HEK293 (cell line): ENCODE measurements around the gene UNC5B.

Experiments
- CTCF ChIA-PET: fragments of 350-600 bp; formaldehyde crosslinking; extraction: SDS; loops from one replicate; lab custom pipeline; 2021; ENCODE audit warnings: antibody characterized with exemption; lab: Yijun Ruan, JAX
- POLR2A ChIA-PET: fragments of 300-600 bp; formaldehyde crosslinking; extraction: SDS; loops from one replicate; lab custom pipeline; 2020; ENCODE audit warnings: antibody characterized with exemption, inconsistent platforms; lab: Yijun Ruan, JAX
- H3K27ac ChIP-seq: fragments of 200-500 bp; sonication (Bioruptor generic); 2 replicates; pipeline ENCODE4 v1.5.1; 2014; ENCODE audit warnings: low read depth, low read length, control low read depth, inconsistent platforms; ENCODE audit errors: extremely low read depth
- H3K36me3 ChIP-seq, 2 experiments: fragments of 200-500 bp in 1 of 2; sonication (Bioruptor generic) in 1 of 2; 1 replicate in 1 of 2; 2 replicates in 1 of 2; pipeline ENCODE4 v1.5.1; 2014 to 2017; ENCODE audit warnings: inconsistent platforms in 2 of 2, low read length in 2 of 2; ENCODE audit not compliant: control insufficient read depth in 2 of 2, insufficient read depth in 1 of 2
- H3K4me1 ChIP-seq: fragments of 200-500 bp; sonication (Bioruptor generic); 2 replicates; pipeline ENCODE4 v1.5.1; 2014; ENCODE audit warnings: mild to moderate bottlenecking, low read length, inconsistent platforms; ENCODE audit not compliant: control insufficient read depth, insufficient read depth
- H3K4me3 ChIP-seq: 2 replicates; pipeline ENCODE4 v1.5.1; 2011; ENCODE audit warnings: low read depth, mild to moderate bottlenecking, control low read depth, low read length, moderate library complexity
- H3K9me3 ChIP-seq: fragments of 200-500 bp; sonication (Bioruptor generic); 2 replicates; pipeline ENCODE4 v1.5.1; 2014; ENCODE audit warnings: low read depth, low read length, inconsistent platforms; ENCODE audit not compliant: control insufficient read depth, insufficient read depth
- BCL11B ChIP-seq: fragments of 450-650 bp; formaldehyde crosslinking; IDR thresholded peaks from 2 replicates; pipeline ENCODE4 v1.5.1; 2016; ENCODE audit warnings: low read depth, missing biosample characterization, missing genetic modification characterization
- EGR2 ChIP-seq: fragments of 450-650 bp; formaldehyde crosslinking; IDR thresholded peaks from 2 replicates; pipeline ENCODE4 v1.5.1; 2016; ENCODE audit warnings: low read depth, missing biosample characterization, missing genetic modification characterization
- GLI4 ChIP-seq: fragments of 450-650 bp; formaldehyde crosslinking; IDR thresholded peaks from 2 replicates; pipeline ENCODE4 v1.5.1; 2016; ENCODE audit warnings: missing biosample characterization, missing genetic modification characterization
- GLIS1 ChIP-seq: fragments of 450-650 bp; formaldehyde crosslinking; IDR thresholded peaks from 2 replicates; pipeline ENCODE4 v1.5.1; 2016; ENCODE audit warnings: missing biosample characterization, missing genetic modification characterization
- SCRT1 ChIP-seq: fragments of 450-650 bp; formaldehyde crosslinking; IDR thresholded peaks from 2 replicates; pipeline ENCODE4 v1.5.1; 2016; ENCODE audit warnings: missing biosample characterization, missing genetic modification characterization, borderline replicate concordance
- SCRT2 ChIP-seq: fragments of 450-650 bp; formaldehyde crosslinking; IDR thresholded peaks from 2 replicates; pipeline ENCODE4 v1.5.1; 2016; ENCODE audit warnings: missing biosample characterization, missing genetic modification characterization
- TRIM28 ChIP-seq: IDR thresholded peaks from 2 replicates; pipeline ENCODE4 v1.6.1; 2011; ENCODE audit warnings: low read length, control low read depth, borderline replicate concordance
- ZBTB7A ChIP-seq: fragments of 450-650 bp; formaldehyde crosslinking; IDR thresholded peaks from 2 replicates; pipeline ENCODE4 v1.5.1; 2016; ENCODE audit warnings: low read depth, missing biosample characterization, missing genetic modification characterization
- ZBTB8A ChIP-seq: fragments of 450-650 bp; formaldehyde crosslinking; IDR thresholded peaks from 2 replicates; pipeline ENCODE4 v1.5.1; 2016; ENCODE audit warnings: missing biosample characterization, missing genetic modification characterization
- ZFHX2 ChIP-seq: fragments of 450-650 bp; formaldehyde crosslinking; conservative IDR thresholded peaks from 2 replicates; pipeline ENCODE4 v1.5.1; 2016; ENCODE audit warnings: missing biosample characterization, missing genetic modification characterization
- ZFP37 ChIP-seq: fragments of 450-650 bp; formaldehyde crosslinking; IDR thresholded peaks from 2 replicates; pipeline ENCODE4 v1.5.1; 2016; ENCODE audit warnings: missing biosample characterization, missing genetic modification characterization
- ZIC2 ChIP-seq: fragments of 450-650 bp; formaldehyde crosslinking; IDR thresholded peaks from 2 replicates; pipeline ENCODE4 v1.5.1; 2016; ENCODE audit warnings: missing biosample characterization, missing genetic modification characterization
- ZNF140 ChIP-seq: fragments of 450-650 bp; formaldehyde crosslinking; IDR thresholded peaks from 2 replicates; pipeline ENCODE4 v1.5.1; 2016; ENCODE audit warnings: missing biosample characterization, missing genetic modification characterization
- ZNF174 ChIP-seq: fragments of 450-650 bp; formaldehyde crosslinking; IDR thresholded peaks from 2 replicates; pipeline ENCODE4 v1.5.0; 2017; ENCODE audit warnings: missing biosample characterization, mild to moderate bottlenecking, missing genetic modification characterization
- ZNF23 ChIP-seq: fragments of 450-650 bp; formaldehyde crosslinking; IDR thresholded peaks from 2 replicates; pipeline ENCODE4 v1.5.1; 2016; ENCODE audit warnings: missing biosample characterization, missing genetic modification characterization, borderline replicate concordance
- ZNF24 ChIP-seq: fragments of 450-650 bp; formaldehyde crosslinking; IDR thresholded peaks from 2 replicates; pipeline ENCODE4 v1.5.1; 2016; ENCODE audit warnings: missing biosample characterization, missing genetic modification characterization
- ZNF335 ChIP-seq: fragments of 450-650 bp; formaldehyde crosslinking; conservative IDR thresholded peaks from 2 replicates; pipeline ENCODE4 v1.5.1; 2016; ENCODE audit warnings: missing biosample characterization, missing genetic modification characterization
- ZNF37A ChIP-seq: fragments of 450-650 bp; IDR thresholded peaks from 2 replicates; pipeline ENCODE4 v1.5.1; 2018; ENCODE audit warnings: missing biosample characterization, missing genetic modification characterization
- ZNF404 ChIP-seq: fragments of 450-650 bp; formaldehyde crosslinking; IDR thresholded peaks from 2 replicates; pipeline ENCODE4 v1.5.1; 2017; ENCODE audit warnings: missing biosample characterization, missing genetic modification characterization
- ZNF521 ChIP-seq: fragments of 450-650 bp; formaldehyde crosslinking; IDR thresholded peaks from 2 replicates; pipeline ENCODE4 v1.5.1; 2017; ENCODE audit warnings: missing biosample characterization, mild to moderate bottlenecking, missing genetic modification characterization
- ZNF561 ChIP-seq: fragments of 450-650 bp; IDR thresholded peaks from 2 replicates; pipeline ENCODE4 v1.5.1; 2018; ENCODE audit warnings: missing biosample characterization, missing genetic modification characterization, borderline replicate concordance
- ZNF624 ChIP-seq: fragments of 450-650 bp; formaldehyde crosslinking; IDR thresholded peaks from 2 replicates; pipeline ENCODE4 v1.5.1; 2017; ENCODE audit warnings: missing biosample characterization, missing genetic modification characterization
- ZNF747 ChIP-seq: fragments of 450-650 bp; formaldehyde crosslinking; IDR thresholded peaks from 2 replicates; pipeline ENCODE4 v1.5.1; 2016; ENCODE audit warnings: missing biosample characterization, missing genetic modification characterization
- TF ChIP-seq, protein P1 (sequence below): fragments of 450-650 bp; formaldehyde crosslinking; IDR thresholded peaks from 2 replicates; pipeline ENCODE4 v1.5.1; 2017; ENCODE audit warnings: missing biosample characterization, missing genetic modification characterization
- TF ChIP-seq, protein P2 (sequence below): fragments of 450-650 bp; formaldehyde crosslinking; IDR thresholded peaks from 2 replicates; pipeline ENCODE4 v1.5.1; 2017; ENCODE audit warnings: missing biosample characterization, missing genetic modification characterization
- TF ChIP-seq, protein P3 (sequence below): fragments of 450-650 bp; formaldehyde crosslinking; IDR thresholded peaks from 2 replicates; pipeline ENCODE4 v1.5.1; 2016; ENCODE audit warnings: missing biosample characterization, missing genetic modification characterization
- TF ChIP-seq, protein P4 (sequence below): fragments of 450-650 bp; formaldehyde crosslinking; IDR thresholded peaks from 2 replicates; pipeline ENCODE4 v1.5.1; 2017; ENCODE audit warnings: missing biosample characterization, missing genetic modification characterization
- TF ChIP-seq, protein P5 (sequence below): fragments of 450-650 bp; formaldehyde crosslinking; optimal IDR thresholded peaks from 2 replicates; pipeline ENCODE3; 2016; ENCODE audit warnings: missing biosample characterization, mild to moderate bottlenecking, missing genetic modification characterization

UNC5B gene

DNA sequence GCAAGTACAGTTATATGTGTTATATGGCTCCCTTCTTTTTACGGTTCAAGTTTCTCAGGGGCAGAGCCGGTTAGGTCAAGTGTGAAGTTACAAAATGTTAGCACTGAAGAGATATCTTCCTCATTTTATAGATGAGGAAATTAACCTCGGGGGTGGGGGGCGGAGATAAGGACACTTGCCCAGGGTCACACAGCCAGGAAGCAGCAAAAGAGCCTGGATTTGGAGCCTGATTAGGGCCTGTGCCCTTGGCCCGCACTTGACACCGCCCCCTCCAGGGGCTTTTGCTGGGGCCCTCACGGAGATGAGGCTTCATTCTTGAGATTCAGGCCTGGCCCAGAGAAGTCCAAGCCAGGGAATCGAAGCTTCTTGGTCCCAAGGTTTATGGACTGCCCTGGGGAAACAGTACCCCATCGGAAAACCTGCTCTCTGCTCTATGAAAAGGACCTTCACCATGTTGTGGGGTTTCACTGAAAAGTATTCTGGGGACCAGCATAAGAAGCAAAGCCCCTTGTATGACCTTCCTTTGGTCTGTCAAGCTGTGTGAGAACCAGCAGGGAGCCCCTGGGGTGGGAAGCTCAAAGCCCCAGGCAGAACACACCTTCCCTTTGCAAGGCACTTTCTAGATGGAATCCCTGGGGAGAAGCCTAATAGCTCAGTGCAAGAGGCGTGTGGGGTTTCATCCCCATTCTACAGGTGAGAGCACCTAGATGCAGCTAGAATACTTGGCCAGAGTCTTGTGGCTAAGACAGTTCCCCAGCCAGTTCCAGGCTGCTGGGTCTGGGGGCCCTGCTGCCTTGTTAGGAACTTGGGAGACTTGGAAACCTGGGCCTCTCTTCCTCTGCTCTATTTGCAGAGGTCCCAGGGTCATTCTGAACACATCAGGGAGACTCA, 21.9 kb downstream of the UNC5B start:
- Histone ChIP-seq H3K9me3 (no peaks in the 10 kb centered on the region), H3K36me3 (no peaks in the 10 kb centered on the region), H3K4me1 (peaks cover 63% of the 10 kb centered on the region)
- TF ChIP-seq ZNF521 (tag by site-specific recombination) (no peak), SCRT1 (tag by site-specific recombination) (peak; percentile 16; the same call in 1 of the 2 replicates), SCRT2 (peak; percentile 88), ZNF174 (no peak), ZNF140 (tag by site-specific recombination) (no peak), EGR2 (tag by site-specific recombination) (no peak), GLIS1 (tag by site-specific recombination) (0 out of 2 replicates have a peak, but pooled peaks have one; percentile 2), ZNF37A (no peak), ZFHX2 (tag by site-specific recombination) (0 out of 2 replicates have a peak, but pooled peaks have one; percentile 7), ZFP37 (tag by site-specific recombination) (no peak), GLI4 (no peak), ZNF624 (no peak), ZNF404 (tag by site-specific recombination) (no peak), ZIC2 (tag by site-specific recombination) (peak; percentile 82), ZBTB7A (no peak), ZNF23 (tag by site-specific recombination) (no peak), ZNF24 (tag by site-specific recombination) (no peak), ZNF335 (peak; percentile 31; the same call in 1 of the 2 replicates), ZNF747 (no peak), TRIM28 (peak; percentile 8; the same call in 1 of the 2 replicates), ZNF561 (no peak), ZBTB8A (tag by site-specific recombination) (peak; percentile 20; the same call in 1 of the 2 replicates), BCL11B (tag by site-specific recombination) (no peak)
- TF ChIP-seq, protein P1, sequence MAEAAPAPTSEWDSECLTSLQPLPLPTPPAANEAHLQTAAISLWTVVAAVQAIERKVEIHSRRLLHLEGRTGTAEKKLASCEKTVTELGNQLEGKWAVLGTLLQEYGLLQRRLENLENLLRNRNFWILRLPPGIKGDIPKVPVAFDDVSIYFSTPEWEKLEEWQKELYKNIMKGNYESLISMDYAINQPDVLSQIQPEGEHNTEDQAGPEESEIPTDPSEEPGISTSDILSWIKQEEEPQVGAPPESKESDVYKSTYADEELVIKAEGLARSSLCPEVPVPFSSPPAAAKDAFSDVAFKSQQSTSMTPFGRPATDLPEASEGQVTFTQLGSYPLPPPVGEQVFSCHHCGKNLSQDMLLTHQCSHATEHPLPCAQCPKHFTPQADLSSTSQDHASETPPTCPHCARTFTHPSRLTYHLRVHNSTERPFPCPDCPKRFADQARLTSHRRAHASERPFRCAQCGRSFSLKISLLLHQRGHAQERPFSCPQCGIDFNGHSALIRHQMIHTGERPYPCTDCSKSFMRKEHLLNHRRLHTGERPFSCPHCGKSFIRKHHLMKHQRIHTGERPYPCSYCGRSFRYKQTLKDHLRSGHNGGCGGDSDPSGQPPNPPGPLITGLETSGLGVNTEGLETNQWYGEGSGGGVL (tag by site-specific recombination): no peak
- TF ChIP-seq, protein P2, sequence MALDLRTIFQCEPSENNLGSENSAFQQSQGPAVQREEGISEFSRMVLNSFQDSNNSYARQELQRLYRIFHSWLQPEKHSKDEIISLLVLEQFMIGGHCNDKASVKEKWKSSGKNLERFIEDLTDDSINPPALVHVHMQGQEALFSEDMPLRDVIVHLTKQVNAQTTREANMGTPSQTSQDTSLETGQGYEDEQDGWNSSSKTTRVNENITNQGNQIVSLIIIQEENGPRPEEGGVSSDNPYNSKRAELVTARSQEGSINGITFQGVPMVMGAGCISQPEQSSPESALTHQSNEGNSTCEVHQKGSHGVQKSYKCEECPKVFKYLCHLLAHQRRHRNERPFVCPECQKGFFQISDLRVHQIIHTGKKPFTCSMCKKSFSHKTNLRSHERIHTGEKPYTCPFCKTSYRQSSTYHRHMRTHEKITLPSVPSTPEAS (tag by site-specific recombination): no peak
- TF ChIP-seq, protein P3, sequence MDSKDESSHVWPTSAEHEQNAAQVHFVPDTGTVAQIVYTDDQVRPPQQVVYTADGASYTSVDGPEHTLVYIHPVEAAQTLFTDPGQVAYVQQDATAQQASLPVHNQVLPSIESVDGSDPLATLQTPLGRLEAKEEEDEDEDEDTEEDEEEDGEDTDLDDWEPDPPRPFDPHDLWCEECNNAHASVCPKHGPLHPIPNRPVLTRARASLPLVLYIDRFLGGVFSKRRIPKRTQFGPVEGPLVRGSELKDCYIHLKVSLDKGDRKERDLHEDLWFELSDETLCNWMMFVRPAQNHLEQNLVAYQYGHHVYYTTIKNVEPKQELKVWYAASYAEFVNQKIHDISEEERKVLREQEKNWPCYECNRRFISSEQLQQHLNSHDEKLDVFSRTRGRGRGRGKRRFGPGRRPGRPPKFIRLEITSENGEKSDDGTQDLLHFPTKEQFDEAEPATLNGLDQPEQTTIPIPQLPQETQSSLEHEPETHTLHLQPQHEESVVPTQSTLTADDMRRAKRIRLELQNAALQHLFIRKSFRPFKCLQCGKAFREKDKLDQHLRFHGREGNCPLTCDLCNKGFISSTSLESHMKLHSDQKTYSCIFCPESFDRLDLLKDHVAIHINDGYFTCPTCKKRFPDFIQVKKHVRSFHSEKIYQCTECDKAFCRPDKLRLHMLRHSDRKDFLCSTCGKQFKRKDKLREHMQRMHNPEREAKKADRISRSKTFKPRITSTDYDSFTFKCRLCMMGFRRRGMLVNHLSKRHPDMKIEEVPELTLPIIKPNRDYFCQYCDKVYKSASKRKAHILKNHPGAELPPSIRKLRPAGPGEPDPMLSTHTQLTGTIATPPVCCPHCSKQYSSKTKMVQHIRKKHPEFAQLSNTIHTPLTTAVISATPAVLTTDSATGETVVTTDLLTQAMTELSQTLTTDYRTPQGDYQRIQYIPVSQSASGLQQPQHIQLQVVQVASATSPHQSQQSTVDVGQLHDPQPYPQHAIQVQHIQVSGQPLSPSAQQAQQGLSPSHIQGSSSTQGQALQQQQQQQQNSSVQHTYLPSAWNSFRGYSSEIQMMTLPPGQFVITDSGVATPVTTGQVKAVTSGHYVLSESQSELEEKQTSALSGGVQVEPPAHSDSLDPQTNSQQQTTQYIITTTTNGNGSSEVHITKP: no peak
- TF ChIP-seq, protein P4, sequence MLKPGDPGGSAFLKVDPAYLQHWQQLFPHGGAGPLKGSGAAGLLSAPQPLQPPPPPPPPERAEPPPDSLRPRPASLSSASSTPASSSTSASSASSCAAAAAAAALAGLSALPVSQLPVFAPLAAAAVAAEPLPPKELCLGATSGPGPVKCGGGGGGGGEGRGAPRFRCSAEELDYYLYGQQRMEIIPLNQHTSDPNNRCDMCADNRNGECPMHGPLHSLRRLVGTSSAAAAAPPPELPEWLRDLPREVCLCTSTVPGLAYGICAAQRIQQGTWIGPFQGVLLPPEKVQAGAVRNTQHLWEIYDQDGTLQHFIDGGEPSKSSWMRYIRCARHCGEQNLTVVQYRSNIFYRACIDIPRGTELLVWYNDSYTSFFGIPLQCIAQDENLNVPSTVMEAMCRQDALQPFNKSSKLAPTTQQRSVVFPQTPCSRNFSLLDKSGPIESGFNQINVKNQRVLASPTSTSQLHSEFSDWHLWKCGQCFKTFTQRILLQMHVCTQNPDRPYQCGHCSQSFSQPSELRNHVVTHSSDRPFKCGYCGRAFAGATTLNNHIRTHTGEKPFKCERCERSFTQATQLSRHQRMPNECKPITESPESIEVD (tag by site-specific recombination): 0 out of 2 replicates have a peak, but pooled peaks have one; percentile 34
- TF ChIP-seq, protein P5, sequence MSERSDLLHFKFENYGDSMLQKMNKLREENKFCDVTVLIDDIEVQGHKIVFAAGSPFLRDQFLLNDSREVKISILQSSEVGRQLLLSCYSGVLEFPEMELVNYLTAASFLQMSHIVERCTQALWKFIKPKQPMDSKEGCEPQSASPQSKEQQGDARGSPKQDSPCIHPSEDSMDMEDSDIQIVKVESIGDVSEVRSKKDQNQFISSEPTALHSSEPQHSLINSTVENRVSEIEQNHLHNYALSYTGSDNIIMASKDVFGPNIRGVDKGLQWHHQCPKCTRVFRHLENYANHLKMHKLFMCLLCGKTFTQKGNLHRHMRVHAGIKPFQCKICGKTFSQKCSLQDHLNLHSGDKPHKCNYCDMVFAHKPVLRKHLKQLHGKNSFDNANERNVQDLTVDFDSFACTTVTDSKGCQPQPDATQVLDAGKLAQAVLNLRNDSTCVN (tag by site-specific recombination): no peak
- TF ChIP-seq, all 188 proteins: peak for 9
- ChIA-PET POLR2A (interaction anchor here (2.1 kb wide), 1 partner anchor 21 kb away, joined by 8 read pairs; no protein-coding TSS in a partner anchor), CTCF (interaction anchor here (0.6 to 1.2 kb wide), 3 partner anchors 22 to 331 kb away, joined by 3 read pairs; partner anchors contain the start of gene UNC5B)
- peak overlapping the region; percentile 89; the same call in 1 of the 2 replicates for H3K27ac ChIP-seq
- H3K4me3 ChIP-seq: no peak overlapping the region
